K562 (cell line): Measurements from ENCODE around the gene IFNGR2. TPM values are rescaled to one million over a fixed set of nuclear protein-coding genes. Genes with fewer than 3 reads are reported as not detected.

ENCODE experiments used
- ELF1 ChIP-seq: fragments of 200-800 bp; sonication (Bioruptor generic); IDR thresholded peaks from 2 replicates; pipeline ENCODE4 v1.6.1; 2016; ENCODE audit warnings: missing genetic modification characterization, missing compliant biosample characterization
- ELF4 ChIP-seq: fragments of 450-650 bp; formaldehyde crosslinking; IDR thresholded peaks from 2 replicates; pipeline ENCODE4 v1.4.0; 2022; ENCODE audit warnings: missing genetic modification characterization
- FOXK2 ChIP-seq, 2 experiments: fragments of 450-650 bp; IDR thresholded peaks in 1 of 2; conservative IDR thresholded peaks in 1 of 2; 2 replicates each; pipeline ENCODE4 v1.6.1; 2016; ENCODE audit warnings: low read depth in 2 of 2, mild to moderate bottlenecking in 1 of 2
- HMG20B ChIP-seq: fragments of 250-450 bp; sonication (Bioruptor Pico); IDR thresholded peaks from 2 replicates; pipeline ENCODE4 v1.5.0; 2021; ENCODE audit warnings: mild to moderate bottlenecking
- MEF2D ChIP-seq: conservative IDR thresholded peaks from 2 replicates; pipeline ENCODE4 v1.6.1; 2016; ENCODE audit warnings: low read depth, missing genetic modification characterization, missing compliant biosample characterization
- NCOA4 ChIP-seq: fragments of 450-650 bp; IDR thresholded peaks from 2 replicates; pipeline ENCODE4 v1.6.1; 2018; ENCODE audit warnings: mild to moderate bottlenecking; ENCODE audit not compliant: partially characterized antibody
- PHF21A ChIP-seq: fragments of 450-650 bp; IDR thresholded peaks from 2 replicates; pipeline ENCODE4 v1.6.1; 2017; ENCODE audit warnings: low read depth, borderline replicate concordance
- RBBP5 ChIP-seq: fragments of 200-600 bp; sonication (generic); IDR thresholded peaks from 2 replicates; pipeline ENCODE4 v1.6.1; 2012; ENCODE audit warnings: borderline replicate concordance, mild to moderate bottlenecking, low read length, control low read depth, inconsistent platforms; ENCODE audit not compliant: insufficient read depth, poor library complexity, severe bottlenecking
- SLC30A9 ChIP-seq: fragments of 250-450 bp; sonication (Bioruptor Pico); IDR thresholded peaks from 2 replicates; pipeline ENCODE4 v1.8.0; 2022; ENCODE audit warnings: mild to moderate bottlenecking, moderate library complexity
- TGIF2 ChIP-seq: sonication (generic); formaldehyde crosslinking; IDR thresholded peaks from 2 replicates; pipeline ENCODE4 v1.8.1; 2022; ENCODE audit warnings: mild to moderate bottlenecking, missing genetic modification reagents, moderate library complexity
- ZFPM2 ChIP-seq: fragments of 250-450 bp; sonication (Bioruptor Pico); IDR thresholded peaks from 2 replicates; pipeline ENCODE4 v1.5.1; 2022; ENCODE audit warnings: mild to moderate bottlenecking
- ZNF407 ChIP-seq: fragments of 450-650 bp; IDR thresholded peaks from 2 replicates; pipeline ENCODE4 v1.6.1; 2016; ENCODE audit warnings: low read depth
- ZNF445 ChIP-seq: fragments of 250-450 bp; sonication (Bioruptor Pico); IDR thresholded peaks from 2 replicates; pipeline ENCODE4 v1.4.0; 2020; ENCODE audit warnings: low read depth, mild to moderate bottlenecking, moderate library complexity
- ZNF707 ChIP-seq: fragments of 250-450 bp; sonication (Bioruptor Pico); conservative IDR thresholded peaks from 2 replicates; pipeline ENCODE4 v1.8.0; 2022; ENCODE audit warnings: inconsistent platforms, mild to moderate bottlenecking, moderate library complexity
- polyA plus RNA-seq, 8 experiments: library from polyadenylated mRNA; depleted of rRNA in 4 of 8; stranded (reverse) in 5 of 8; unstranded in 3 of 8; fragments of >200 nt; fragmentation: Nextera tagmentation in 2 of 8; fragmentation: Illumina TruSeq in 1 of 8; extraction: Ambion mirVana in 2 of 8; extraction: Trizol in 1 of 8; gene quantifications; 2 replicates each; pipeline versions ENCODE4 v1.2.1 to v1.2.3, GENCODE V29; 2011 to 2014; ENCODE audit warnings: inconsistent platforms in 1 of 8, missing spikeins in 1 of 8
- total RNA-seq, 7 experiments: library from RNA; depleted of rRNA in 6 of 7; stranded (reverse); fragments of >200 nt in 6 of 7; fragmentation: Illumina TruSeq in 2 of 7; extraction: Trizol in 2 of 7; gene quantifications; 2 replicates each; pipeline versions ENCODE4 v1.2.1 to v1.2.3, GENCODE V29; 2011 to 2021; ENCODE audit warnings: low replicate concordance in 1 of 7
- TF ChIP-seq, protein P1 (sequence below): sonication (generic); formaldehyde crosslinking; IDR thresholded peaks from 2 replicates; pipeline ENCODE4 v1.8.1; 2023; ENCODE audit warnings: mild to moderate bottlenecking, missing genetic modification reagents
- TF ChIP-seq, protein P2 (sequence below): fragments of 250-450 bp; sonication (Bioruptor Pico); IDR thresholded peaks from 2 replicates; pipeline ENCODE4 v1.8.0; 2021; ENCODE audit warnings: mild to moderate bottlenecking, moderate library complexity
- TF ChIP-seq, protein P3 (sequence below): fragments of 450-650 bp; conservative IDR thresholded peaks from 2 replicates; pipeline ENCODE4 v1.6.1; 2016; ENCODE audit warnings: missing genetic modification characterization, low read depth, mild to moderate bottlenecking, control low read depth, missing compliant biosample characterization

Gene IFNGR2
- total and polyA plus RNA-seq, 9 of the 15 experiments (the other 6 are each of a cell fraction or from before 2014, with no cell fraction given), result 6.7 to 58.0 (median 28.5) TPM

- TF ChIP-seq ZNF407 (no peak), TGIF2 (CRISPR knock-in tag) (no peak), NCOA4 (no peak), MEF2D (tag) (no peak), RBBP5 (no peak), FOXK2 (conservative IDR thresholded peaks at IDR 0.05 in 1 of 2, IDR thresholded peaks at IDR 0.05 in 1 of 2; ENCODE audit: low read depth in 2 of 2) (no peak), ELF1 (tag) (no peak), ZFPM2 (CRISPR knock-in tag) (no peak), HMG20B (CRISPR knock-in tag) (no peak), PHF21A (no peak), ZNF707 (no peak), ELF4 (CRISPR knock-in tag) (no peak), ZNF445 (CRISPR knock-in tag) (no peak), SLC30A9 (CRISPR knock-in tag) (no peak)
- TF ChIP-seq, protein P1, sequence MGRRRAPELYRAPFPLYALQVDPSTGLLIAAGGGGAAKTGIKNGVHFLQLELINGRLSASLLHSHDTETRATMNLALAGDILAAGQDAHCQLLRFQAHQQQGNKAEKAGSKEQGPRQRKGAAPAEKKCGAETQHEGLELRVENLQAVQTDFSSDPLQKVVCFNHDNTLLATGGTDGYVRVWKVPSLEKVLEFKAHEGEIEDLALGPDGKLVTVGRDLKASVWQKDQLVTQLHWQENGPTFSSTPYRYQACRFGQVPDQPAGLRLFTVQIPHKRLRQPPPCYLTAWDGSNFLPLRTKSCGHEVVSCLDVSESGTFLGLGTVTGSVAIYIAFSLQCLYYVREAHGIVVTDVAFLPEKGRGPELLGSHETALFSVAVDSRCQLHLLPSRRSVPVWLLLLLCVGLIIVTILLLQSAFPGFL (CRISPR knock-in tag), result no peak
- TF ChIP-seq, protein P2, sequence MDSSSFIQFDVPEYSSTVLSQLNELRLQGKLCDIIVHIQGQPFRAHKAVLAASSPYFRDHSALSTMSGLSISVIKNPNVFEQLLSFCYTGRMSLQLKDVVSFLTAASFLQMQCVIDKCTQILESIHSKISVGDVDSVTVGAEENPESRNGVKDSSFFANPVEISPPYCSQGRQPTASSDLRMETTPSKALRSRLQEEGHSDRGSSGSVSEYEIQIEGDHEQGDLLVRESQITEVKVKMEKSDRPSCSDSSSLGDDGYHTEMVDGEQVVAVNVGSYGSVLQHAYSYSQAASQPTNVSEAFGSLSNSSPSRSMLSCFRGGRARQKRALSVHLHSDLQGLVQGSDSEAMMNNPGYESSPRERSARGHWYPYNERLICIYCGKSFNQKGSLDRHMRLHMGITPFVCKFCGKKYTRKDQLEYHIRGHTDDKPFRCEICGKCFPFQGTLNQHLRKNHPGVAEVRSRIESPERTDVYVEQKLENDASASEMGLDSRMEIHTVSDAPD (CRISPR knock-in tag), result no peak
- TF ChIP-seq, protein P3, sequence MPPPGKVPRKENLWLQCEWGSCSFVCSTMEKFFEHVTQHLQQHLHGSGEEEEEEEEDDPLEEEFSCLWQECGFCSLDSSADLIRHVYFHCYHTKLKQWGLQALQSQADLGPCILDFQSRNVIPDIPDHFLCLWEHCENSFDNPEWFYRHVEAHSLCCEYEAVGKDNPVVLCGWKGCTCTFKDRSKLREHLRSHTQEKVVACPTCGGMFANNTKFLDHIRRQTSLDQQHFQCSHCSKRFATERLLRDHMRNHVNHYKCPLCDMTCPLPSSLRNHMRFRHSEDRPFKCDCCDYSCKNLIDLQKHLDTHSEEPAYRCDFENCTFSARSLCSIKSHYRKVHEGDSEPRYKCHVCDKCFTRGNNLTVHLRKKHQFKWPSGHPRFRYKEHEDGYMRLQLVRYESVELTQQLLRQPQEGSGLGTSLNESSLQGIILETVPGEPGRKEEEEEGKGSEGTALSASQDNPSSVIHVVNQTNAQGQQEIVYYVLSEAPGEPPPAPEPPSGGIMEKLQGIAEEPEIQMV, result no peak
Observed at GRCh38 chr21:33359446-33359845, 43.8 kb upstream of the IFNGR2 start (continued).
